HG03097 (cell line): ENCODE data around the gene PTPRK.
A peak's percentile ranks its signal among the peaks of the same experiment; 100 is the strongest.
"Not testable (repeated sequence)": the region's sequence is repeated elsewhere in the genome, so short reads cannot be mapped to it uniquely, and the experiment has no call there.

ENCODE experiments used
- ATAC-seq: cut with Tn5 transposase; IDR thresholded peaks from one replicate; pipeline ENCODE4 v1.9.1; 2021; ENCODE audit not compliant: unreplicated experiment, low FRiP score

The PTPRK gene

DNA sequence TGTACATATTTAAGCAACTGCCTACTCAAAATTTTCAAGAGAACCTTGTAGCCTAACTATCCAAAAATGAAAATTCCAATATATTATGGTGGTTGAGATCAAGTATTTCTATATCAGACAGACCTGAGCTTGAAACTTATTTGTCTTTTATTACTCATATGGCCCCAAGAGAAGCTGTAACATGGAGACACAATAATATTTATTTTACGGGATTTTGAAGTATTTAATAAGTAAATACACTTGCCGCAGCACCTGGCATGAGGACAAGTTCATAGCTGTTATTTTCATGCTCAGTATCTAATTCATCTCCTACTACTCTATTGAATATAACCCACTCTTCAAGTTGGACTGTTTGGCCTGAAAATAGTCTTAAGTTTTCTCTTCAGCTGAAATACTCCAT, 28.0 kb downstream of the PTPRK start:
- no peak for ATAC-seq

DNA sequence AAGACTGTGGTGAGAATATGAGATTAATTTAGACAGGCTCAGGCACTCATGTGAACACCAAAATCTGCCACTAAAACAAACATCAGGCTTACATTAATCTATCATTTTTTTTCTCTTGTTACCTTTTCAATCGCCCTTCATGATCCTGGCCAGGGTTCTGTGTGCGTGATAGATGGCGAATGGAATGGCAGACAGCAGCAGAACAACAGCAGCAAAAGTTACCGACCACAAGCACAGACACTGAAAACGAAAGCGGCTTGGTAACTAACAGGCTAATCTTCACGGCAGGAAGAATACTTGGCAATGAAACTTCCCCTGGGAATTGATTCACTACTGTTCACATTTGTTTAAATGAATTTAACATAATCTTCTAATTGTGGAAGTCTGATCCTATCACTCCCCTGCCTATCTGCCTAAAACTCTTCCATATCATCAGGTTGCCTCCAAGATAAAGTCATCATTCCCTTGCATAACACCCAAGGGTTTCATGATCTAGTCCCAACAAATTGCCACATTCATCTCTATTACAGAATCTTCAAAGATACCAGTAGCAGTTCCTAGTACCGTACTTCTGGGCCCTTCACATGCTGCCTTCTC, 28.7 kb downstream of the PTPRK start:
- peak; percentile 43 for ATAC-seq

- no peak for ATAC-seq
Observed at GRCh38 chr6:128491100-128491581, 29.3 kb downstream of the PTPRK start.

DNA sequence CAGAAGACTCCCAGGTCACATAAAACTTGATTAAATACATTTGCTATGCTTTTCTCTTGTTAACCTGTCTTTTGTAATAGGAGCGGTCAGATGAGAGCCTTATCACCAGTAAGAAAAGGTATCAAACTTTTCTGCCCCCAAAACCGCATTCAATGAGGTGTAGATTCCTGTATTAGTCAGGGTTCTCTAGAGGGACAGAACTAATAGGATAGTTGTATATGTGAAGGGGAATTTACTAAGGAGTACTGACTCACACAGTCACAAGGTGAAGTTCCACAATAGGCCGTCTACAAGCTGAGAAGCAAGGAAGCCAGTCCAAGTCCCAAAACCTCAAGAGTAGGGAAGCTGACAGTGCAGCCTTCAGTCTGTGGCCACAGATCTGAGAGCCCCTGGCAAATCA, 32.7 kb downstream of the PTPRK start:
- no peak for ATAC-seq

GRCh38 chr6:128487055-128487454, 33.3 kb downstream of the PTPRK start:
- no peak for ATAC-seq

DNA sequence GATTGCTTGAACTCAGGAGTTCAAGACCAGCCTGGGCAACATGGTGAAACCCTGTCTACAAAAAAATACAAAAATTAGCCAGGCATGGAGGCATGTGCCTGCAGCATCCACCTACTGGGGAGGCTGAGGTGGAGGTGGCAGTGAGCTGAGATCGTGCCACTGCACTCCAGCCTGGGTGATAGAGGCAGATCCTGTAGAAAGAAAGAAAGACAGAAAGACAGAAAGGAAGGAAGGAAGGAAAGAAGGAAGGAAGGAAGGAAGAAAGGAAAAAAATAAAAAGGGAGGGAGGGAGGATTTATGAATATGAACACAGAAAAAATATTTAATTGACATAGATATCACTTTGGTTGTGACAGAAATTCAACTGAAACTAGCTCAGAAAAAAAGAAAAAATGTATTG, 33.8 kb downstream of the PTPRK start:
- not testable (repeated sequence) for ATAC-seq

DNA sequence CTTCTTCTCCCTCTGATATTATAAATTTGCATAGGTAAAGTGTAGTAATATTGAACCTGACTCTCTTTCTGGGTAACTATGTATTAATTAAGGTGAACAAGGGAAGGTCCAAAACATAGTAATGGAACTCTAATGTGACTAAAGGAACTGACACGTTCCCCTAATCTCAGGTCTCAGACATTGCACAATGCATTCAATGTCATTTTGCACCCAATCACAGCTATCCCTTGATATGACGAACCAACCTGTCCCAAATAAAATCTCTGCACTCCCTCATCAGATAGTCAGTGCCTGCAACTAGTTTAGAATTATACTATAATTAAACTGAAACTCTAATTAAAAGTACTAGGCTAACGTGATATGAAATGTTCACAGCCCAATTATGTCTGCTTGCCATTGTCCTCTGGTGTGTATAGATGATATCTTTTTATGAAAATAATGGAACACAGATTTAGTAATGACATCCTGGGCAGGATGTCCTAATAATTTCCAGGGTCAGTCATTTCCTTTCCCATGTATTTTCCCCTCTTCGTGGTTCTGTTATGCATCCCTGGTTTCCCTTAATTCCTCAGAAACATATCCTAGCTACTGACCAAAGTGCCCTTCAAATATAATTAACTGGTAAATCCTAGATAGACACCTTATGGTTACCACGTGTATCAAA, 36.8 kb downstream of the PTPRK start:
- ATAC-seq: no peak

DNA sequence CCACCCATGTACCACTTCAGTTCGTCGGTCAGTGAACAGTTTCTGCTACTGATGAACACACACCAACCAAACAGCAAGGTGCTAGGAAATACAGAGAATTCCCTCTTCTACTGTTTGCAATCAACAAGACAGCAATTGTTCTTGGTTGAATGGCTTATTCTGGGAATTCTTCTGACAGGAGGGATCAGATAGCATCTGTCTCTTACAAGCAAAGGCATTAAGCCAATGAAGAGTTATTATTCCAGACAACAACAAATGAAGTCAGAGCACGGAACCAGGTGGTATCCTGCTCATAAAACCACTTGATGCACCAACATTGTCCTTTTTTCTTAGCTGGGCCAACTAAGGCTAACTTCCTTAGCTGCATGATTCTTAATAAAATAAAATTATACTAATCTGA, 37.8 kb downstream of the PTPRK start:
- no peak for ATAC-seq

GRCh38 chr6:128479991-128480390, 40.4 kb downstream of the PTPRK start:
- no peak for ATAC-seq

DNA sequence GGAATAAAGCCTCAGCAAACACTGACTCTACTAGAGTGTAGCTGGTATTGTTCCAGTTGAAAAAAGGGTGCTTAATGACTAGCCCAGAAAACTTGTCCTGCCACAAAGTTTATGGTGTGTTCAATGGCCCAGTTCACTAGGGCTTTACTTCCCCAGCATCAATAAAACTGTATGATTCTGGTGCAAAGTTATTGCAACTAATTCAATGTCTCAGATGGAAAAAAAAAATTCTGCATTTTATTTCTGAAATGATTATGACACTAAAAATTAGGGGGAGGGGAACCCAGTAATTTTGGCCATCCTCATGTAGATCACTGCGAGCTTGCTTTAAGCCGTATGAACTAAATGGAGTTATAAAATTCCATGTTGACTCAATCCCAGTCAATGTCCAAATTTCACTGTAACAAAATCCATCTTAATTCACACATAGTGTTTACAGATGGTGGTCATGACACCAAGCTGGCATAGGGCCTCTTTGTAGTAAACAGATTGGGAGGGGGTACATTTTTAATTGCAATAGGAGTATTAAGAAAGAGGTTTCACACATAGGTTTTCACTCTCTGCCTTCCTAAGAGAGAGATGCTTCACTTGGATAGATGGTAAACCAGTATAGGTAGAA, 41.2 kb downstream of the PTPRK start:
- no peak for ATAC-seq

- ATAC-seq: no peak
Observed at GRCh38 chr6:128478230-128479047, 42.0 kb downstream of the PTPRK start.

DNA sequence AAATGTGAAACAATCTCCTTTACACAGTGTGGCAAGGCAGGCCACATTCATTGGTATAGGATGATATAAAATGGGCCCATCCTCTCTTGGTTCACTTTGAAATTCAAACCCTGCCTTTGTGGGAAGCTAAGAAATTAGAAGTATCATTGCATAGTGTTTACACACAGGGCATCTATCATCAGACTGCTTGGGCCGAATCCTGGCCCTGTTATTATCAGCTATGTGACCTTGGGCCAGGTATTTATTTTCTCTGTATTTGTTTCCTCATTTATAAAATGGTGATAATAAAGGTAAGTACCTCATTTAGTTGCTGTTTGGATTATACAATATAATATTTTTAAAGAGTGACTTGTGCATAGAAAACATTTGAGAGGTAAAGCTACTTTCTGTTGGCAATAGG, 45.5 kb downstream of the PTPRK start:
- ATAC-seq: no peak

DNA sequence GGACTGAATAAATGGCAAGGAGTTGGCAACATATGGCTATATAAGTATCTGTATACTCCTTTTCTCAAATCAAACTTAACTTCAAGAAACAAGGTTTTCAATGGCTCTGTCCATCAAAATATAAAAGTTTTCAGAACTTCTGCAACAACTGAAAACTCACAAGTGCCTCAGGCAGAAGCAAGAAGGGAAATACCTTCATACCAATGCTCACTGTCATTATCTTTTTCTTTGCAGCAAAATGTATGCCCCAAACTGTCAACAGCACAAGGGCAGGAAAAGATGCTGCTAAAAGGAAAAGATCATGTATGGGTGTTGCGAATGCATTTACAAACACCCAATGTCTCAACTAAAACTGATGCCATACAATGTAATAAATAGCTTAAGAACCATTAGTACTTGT, 45.9 kb downstream of the PTPRK start:
- ATAC-seq: no peak

DNA sequence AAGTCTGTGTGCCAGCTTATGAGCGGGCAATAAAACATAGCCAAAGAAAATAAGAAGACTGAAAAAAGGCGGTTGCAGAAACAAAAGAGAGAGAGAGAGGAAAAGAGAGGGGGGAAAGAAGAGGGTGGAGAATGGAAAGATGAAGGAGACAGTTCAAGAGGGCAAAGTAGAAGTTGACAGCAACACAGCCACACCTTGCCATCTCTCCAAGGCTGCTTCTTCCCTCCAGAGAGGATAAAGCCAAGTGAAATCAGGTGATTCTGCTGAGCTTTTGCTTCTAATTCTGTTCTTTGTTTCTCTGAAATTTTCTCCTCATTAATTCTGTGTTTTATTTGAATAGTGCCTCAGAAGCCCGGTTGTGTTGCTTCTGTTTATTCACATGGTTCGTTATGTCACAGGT, 48.5 kb downstream of the PTPRK start:
- ATAC-seq: no peak

DNA sequence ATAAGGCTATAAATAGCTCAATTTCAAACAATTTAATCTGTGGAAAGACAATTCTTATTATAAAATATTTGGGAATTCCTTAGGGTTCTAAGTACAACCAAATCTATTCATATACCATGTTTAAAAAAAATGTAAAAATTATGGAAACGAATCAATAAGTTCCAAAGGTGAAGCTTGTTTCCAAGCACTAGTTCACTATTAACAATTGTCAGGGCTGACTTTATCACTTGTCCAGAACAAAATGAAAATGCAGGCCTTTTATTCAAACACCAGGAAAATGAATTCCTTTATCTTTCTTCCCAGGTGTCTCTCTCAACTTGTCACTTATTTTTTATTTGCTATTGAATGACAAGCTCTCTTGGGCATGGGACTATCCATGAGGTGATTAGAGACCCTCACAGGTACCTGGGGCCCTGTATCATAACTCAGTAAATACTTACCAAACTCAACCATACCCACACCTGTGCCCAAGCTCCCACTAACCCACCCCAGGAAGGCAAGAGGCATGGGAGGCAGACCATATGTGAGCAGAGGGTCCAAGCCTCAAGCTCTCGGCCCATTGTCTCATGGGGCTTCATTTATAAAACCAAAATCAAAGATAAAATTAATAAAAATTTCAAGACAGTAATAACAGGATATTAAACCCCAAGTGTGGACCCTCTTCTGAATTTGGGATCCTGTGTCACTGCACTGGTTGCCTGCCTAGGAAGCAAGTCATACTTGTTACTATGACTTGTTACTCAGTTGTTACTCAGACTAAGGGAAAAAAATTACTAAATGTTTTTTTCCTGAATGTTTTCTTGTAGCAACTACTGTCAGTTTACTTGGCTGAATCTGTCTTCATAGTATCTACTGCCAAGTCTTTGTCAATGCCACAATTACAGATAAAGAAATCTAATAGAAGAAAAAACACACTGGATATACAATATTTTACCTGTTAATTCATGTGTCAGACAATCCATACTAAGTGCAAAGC, 54.7 kb downstream of the PTPRK start:
- ATAC-seq: no peak

DNA sequence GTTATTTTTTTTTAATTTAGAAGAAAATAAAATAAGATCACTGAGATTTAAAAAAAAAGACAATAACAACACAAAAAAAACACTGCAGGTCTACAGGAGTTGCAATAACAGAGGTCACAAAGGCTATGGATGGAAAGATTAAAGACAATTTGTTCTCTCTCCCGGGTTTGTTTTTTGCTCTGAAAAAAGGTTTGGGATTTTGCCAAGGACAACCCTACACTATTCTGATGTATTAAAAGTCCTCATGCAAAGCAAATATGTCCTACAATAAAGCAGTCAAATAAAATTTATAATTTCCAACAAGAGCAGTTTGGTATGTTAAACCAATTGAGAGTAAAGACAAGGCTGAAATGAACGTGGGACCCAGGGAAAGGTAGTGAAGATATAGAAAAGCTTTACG, 55.6 kb downstream of the PTPRK start:
- no peak for ATAC-seq

GRCh38 chr6:128463942-128464341, 56.5 kb downstream of the PTPRK start:
- ATAC-seq: no peak

DNA sequence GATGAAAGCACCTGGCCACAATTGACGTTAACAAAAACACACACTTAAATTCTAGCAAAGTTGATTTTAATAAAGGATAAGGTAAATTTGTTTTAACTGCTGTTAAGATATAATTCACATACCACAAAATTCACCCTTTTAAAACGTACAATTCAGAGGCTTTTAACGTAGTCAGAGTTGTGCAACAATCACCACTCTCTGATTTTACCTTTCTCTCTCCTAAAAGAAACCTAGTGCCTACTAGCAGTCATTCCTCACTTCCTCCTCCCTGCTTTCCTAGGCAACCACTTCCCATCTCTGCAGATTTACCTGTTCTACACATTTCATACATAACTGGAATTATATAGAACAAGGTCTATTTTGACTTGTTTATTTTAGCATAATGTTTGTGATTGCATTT, 58.9 kb downstream of the PTPRK start:
- ATAC-seq: no peak

DNA sequence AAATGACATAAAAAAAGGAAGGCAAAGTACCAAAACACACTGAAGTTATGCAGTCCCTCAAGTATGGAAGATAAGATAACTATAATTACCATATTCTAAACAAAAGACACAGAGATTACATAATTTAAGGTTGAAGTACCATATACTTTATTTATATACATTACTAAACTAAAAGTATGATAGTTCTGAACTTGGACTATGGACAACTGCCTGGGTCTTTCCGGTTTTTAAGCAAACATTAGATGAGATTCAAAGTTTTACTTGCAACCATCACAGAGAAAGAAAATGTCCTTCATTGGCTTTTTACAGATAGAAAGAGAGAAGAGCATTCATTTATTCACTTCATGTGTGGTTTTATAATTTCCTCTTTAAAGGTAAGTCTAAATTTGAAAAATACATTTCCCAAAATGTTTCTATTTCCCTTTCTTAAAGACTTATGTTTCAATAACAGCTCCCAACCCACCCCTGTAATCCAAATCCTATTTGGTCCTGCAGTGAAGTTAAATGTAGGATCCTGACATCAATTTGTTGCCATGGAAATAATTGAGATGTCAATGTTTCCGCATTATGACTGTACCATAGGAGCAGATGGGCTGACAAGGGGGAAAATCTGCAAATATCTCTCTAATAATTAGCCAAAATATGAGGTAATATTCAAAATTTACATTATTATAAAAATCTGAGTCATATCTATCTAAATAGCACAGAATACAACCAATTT, 63.7 kb downstream of the PTPRK start:
- no peak for ATAC-seq
